ENCODE data around the gene ANO10.

DNA sequence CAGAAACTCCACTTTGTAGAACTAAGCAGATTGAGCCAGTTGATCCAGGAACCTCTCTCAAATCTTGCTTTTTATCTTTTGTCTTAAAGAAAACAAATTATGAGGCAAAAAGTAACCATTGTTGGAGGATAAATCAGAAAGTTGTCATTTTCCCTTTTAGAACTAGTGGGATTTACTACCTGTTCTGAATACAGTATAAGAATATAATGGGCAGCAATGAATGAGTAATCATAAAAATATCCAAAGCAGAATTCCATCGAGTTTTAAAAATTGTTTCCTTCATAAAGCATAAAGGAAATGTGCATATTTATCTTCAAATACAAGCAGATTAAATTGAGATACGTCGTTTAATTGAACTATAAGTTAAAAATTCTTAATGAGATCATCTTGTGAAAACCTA, 15.9 kb upstream of the ANO10 start:
- TF ChIP-seq CTCF (IDR thresholded peaks at IDR 0.05; ENCODE audit: control extremely low read depth in 1 of 3, insufficient read depth in 1 of 3, low read depth in 1 of 3, low read length in 3 of 3) (no peak), EP300 (IDR thresholded peaks at IDR 0.05; ENCODE audit: borderline replicate concordance in 1 of 2, low read depth in 2 of 2, low read length in 2 of 2) (no peak), EZH2 (IDR thresholded peaks at IDR 0.05; ENCODE audit: low read depth, low read length, severe bottlenecking) (no peak), CREB1 (IDR thresholded peaks at IDR 0.05) (no peak)
- TF ChIP-seq, protein P1, sequence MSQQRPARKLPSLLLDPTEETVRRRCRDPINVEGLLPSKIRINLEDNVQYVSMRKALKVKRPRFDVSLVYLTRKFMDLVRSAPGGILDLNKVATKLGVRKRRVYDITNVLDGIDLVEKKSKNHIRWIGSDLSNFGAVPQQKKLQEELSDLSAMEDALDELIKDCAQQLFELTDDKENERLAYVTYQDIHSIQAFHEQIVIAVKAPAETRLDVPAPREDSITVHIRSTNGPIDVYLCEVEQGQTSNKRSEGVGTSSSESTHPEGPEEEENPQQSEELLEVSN (IDR thresholded peaks at IDR 0.05), result no peak
- TF ChIP-seq, protein P2, sequence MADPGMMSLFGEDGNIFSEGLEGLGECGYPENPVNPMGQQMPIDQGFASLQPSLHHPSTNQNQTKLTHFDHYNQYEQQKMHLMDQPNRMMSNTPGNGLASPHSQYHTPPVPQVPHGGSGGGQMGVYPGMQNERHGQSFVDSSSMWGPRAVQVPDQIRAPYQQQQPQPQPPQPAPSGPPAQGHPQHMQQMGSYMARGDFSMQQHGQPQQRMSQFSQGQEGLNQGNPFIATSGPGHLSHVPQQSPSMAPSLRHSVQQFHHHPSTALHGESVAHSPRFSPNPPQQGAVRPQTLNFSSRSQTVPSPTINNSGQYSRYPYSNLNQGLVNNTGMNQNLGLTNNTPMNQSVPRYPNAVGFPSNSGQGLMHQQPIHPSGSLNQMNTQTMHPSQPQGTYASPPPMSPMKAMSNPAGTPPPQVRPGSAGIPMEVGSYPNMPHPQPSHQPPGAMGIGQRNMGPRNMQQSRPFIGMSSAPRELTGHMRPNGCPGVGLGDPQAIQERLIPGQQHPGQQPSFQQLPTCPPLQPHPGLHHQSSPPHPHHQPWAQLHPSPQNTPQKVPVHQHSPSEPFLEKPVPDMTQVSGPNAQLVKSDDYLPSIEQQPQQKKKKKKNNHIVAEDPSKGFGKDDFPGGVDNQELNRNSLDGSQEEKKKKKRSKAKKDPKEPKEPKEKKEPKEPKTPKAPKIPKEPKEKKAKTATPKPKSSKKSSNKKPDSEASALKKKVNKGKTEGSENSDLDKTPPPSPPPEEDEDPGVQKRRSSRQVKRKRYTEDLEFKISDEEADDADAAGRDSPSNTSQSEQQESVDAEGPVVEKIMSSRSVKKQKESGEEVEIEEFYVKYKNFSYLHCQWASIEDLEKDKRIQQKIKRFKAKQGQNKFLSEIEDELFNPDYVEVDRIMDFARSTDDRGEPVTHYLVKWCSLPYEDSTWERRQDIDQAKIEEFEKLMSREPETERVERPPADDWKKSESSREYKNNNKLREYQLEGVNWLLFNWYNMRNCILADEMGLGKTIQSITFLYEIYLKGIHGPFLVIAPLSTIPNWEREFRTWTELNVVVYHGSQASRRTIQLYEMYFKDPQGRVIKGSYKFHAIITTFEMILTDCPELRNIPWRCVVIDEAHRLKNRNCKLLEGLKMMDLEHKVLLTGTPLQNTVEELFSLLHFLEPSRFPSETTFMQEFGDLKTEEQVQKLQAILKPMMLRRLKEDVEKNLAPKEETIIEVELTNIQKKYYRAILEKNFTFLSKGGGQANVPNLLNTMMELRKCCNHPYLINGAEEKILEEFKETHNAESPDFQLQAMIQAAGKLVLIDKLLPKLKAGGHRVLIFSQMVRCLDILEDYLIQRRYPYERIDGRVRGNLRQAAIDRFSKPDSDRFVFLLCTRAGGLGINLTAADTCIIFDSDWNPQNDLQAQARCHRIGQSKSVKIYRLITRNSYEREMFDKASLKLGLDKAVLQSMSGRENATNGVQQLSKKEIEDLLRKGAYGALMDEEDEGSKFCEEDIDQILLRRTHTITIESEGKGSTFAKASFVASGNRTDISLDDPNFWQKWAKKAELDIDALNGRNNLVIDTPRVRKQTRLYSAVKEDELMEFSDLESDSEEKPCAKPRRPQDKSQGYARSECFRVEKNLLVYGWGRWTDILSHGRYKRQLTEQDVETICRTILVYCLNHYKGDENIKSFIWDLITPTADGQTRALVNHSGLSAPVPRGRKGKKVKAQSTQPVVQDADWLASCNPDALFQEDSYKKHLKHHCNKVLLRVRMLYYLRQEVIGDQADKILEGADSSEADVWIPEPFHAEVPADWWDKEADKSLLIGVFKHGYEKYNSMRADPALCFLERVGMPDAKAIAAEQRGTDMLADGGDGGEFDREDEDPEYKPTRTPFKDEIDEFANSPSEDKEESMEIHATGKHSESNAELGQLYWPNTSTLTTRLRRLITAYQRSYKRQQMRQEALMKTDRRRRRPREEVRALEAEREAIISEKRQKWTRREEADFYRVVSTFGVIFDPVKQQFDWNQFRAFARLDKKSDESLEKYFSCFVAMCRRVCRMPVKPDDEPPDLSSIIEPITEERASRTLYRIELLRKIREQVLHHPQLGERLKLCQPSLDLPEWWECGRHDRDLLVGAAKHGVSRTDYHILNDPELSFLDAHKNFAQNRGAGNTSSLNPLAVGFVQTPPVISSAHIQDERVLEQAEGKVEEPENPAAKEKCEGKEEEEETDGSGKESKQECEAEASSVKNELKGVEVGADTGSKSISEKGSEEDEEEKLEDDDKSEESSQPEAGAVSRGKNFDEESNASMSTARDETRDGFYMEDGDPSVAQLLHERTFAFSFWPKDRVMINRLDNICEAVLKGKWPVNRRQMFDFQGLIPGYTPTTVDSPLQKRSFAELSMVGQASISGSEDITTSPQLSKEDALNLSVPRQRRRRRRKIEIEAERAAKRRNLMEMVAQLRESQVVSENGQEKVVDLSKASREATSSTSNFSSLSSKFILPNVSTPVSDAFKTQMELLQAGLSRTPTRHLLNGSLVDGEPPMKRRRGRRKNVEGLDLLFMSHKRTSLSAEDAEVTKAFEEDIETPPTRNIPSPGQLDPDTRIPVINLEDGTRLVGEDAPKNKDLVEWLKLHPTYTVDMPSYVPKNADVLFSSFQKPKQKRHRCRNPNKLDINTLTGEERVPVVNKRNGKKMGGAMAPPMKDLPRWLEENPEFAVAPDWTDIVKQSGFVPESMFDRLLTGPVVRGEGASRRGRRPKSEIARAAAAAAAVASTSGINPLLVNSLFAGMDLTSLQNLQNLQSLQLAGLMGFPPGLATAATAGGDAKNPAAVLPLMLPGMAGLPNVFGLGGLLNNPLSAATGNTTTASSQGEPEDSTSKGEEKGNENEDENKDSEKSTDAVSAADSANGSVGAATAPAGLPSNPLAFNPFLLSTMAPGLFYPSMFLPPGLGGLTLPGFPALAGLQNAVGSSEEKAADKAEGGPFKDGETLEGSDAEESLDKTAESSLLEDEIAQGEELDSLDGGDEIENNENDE (IDR thresholded peaks at IDR 0.05; ENCODE audit: insufficient replicate concordance, low read length), result no peak

Data from H1 (cell line).